Body of pancreas (tissue), 4 donors: ENCODE measurements around the gene TACC2.

Experiments
- CTCF ChIP-seq, 7 experiments: fragments of 450-650 bp in 4 of 7; fragments of 200-600 bp in 3 of 7; sonication (generic) in 3 of 7; IDR thresholded peaks; one replicate each; pipeline ENCODE4 v1.5.1; 2016 to 2019; ENCODE audit warnings: antibody characterized with exemption in 7 of 7
- POLR2A ChIP-seq, 3 donors: fragments of 450-650 bp; IDR thresholded peaks; one replicate each; pipeline ENCODE4 v1.6.1; 2016; ENCODE audit warnings: antibody characterized with exemption in 3 of 3, mild to moderate bottlenecking in 2 of 3

GRCh38 chr10:122287570-122287969 is 298.6 kb downstream of the TACC2 start:
- TF ChIP-seq CTCF (IDR thresholded peaks at IDR 0.05) (no peak), POLR2A (IDR thresholded peaks at IDR 0.05) (no peak)
